Stromal cell of bone marrow (primary cell): ENCODE measurements around the gene PCP2.

Experiments
- DNase-seq: peaks from one replicate; pipeline ENCODE4 v3.0.0-alpha.2; 2012; ENCODE audit warnings: low read depth

Gene PCP2

DNA sequence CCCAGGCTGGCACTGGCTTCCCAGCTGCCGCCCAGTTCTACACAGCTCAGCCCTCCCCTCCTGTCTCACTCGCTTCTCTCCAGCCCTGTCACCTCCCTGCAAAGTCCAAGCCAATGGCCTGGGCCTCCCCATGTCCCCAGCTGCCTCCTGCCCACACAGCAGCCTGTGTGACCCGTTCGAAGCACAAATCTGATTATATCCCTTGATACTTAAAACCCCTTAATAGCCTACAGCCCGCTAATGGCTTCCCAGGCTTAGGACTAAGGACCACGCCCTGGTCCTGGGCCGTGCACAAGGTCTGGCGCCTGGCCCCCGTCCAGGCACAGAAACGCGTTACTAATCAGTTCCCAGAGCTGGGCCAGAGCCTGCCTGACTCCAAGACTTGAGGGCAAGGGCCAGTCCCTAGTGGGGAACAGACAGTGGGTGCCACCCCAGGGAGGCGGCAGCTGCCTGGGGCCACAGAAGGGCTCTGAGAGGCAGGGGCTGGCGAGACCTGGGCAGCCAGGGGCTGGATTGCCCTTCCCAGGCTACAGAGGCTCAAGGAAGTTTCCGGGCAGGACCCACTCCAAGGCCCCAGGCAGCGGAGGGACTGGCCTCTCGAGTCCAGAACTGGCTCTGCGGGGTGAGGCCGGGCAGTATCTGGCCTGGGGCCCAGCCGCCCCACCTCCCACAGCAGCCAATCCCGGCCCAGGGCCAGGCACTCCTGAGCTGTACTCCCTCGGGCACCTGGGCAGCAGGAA is 14.6 kb downstream of the PCP2 start:
- DNase-seq: no peak

DNA sequence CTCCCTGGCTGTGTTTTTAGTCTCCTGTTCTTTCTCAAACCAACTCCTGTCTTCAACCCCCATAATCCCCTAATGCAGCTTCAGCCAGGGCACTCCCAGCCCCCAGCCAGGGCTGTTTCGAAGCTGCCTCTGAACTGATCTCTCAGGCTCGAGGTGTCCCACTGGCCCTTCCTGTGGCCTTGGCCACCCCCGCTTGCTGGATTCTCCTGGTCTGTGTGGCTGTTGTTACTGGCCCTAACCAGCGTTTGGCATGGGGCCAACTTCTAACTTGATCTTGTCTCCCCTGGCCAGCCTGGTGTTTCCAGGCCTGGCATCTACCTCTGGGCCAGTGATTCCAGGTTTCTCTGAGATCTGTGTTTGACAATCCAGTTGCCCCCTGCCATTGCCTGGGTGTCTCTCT is 15.2 kb downstream of the PCP2 start:
- no peak for DNase-seq

DNA sequence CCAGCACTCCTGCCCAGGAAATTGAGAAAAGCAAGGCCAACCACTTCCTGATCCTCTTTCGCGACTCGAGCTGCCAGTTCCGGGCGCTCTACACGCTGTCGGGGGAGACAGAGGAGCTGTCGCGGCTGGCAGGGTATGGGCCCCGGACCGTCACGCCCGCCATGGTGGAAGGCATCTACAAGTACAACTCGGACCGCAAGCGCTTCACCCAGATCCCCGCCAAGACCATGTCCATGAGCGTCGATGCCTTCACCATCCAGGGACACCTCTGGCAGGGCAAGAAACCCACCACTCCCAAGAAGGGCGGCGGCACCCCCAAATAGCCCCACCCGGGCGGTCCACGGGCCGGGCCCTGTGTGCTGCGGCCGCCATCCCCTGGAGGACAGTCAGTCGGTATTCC is 15.8 kb downstream of the PCP2 start:
- no peak for DNase-seq

DNA sequence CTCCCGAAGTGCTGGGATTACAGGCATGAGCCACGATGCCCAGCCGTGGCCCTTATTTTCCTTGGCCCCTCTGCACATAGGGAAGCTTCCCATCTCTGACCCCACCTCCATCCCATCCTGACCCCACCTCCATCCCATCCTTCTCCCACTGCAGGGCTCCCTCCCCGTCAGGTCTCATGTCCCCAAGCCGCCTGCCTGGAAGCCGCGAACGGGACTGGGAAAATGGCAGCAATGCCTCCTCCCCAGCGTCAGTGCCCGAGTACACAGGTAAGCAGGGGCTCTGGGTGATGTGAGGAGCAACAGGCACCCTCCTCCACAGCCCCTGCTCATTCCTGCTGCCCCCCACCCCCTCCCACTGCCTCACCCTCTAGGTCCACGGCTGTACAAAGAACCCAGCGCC is 16.3 kb downstream of the PCP2 start:
- DNase-seq: no peak

DNA sequence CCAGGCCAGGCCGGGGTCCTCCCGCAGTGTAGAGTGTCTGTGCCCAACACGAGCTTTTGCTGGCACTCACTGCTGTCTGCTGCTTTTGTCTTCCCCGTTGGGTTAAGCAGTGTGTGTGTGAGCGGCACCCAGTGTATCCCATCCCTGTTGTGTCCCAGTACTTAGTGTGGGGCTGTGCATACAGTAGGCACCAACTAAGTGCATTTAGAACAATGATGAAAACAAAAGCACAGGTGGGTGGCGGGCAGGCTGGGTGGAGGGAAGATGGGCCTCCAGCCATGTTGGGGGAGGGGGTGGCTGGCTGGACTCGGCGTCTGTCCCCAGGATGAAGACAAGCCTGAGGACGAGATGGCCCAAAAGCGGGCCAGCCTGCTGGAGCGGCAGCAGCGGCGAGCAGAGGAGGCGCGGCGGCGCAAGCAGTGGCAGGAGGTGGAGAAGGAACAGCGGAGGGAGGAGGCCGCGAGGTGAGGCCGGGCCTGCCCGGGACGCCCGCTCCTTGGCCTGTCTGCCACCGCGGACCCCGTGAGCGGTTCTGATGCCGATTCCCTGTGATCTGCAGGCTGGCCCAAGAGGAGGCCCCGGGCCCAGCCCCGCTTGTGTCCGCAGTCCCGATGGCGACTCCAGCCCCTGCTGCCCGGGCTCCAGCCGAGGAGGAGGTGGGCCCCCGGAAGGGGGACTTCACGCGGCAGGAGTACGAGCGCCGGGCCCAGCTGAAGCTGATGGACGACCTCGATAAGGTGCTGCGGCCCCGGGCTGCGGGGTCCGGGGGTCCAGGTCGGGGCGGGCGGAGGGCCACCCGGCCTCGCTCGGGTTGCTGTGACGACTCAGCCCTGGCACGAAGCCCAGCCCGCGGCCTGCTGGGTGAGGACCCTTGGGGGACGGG is 18.4 kb downstream of the PCP2 start:
- DNase-seq: no peak

DNA sequence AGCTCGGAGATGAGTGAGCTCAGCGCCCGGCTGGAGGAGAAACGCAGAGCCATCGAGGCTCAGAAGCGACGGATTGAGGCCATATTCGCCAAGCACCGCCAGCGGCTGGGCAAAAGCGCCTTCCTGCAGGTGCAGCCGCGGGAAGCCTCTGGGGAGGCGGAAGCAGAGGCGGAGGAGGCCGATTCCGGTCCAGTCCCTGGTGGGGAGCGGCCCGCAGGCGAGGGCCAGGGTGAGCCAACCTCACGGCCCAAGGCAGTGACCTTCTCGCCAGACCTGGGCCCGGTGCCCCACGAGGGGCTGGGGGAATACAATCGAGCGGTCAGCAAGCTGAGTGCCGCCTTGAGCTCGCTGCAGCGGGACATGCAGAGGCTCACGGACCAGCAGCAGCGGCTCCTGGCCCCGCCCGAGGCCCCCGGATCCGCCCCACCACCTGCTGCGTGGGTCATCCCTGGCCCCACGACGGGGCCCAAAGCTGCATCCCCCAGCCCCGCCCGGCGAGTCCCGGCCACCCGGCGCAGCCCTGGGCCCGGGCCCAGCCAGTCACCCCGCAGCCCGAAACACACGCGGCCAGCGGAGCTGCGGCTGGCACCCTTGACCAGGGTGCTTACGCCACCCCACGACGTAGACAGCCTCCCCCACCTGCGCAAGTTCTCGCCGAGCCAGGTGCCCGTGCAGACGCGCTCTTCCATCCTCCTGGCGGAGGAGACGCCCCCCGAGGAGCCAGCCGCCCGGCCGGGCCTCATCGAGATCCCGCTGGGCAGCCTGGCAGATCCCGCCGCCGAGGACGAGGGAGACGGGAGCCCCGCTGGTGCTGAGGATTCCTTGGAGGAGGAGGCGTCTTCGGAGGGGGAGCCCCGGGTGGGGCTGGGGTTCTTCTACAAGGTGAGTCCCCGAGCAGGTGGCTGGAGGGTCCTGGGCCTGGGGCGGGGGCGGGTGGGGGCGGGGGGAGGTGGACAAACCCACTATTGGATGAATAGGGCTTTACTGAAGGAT is 20.9 kb downstream of the PCP2 start:
- DNase-seq: no peak

DNA sequence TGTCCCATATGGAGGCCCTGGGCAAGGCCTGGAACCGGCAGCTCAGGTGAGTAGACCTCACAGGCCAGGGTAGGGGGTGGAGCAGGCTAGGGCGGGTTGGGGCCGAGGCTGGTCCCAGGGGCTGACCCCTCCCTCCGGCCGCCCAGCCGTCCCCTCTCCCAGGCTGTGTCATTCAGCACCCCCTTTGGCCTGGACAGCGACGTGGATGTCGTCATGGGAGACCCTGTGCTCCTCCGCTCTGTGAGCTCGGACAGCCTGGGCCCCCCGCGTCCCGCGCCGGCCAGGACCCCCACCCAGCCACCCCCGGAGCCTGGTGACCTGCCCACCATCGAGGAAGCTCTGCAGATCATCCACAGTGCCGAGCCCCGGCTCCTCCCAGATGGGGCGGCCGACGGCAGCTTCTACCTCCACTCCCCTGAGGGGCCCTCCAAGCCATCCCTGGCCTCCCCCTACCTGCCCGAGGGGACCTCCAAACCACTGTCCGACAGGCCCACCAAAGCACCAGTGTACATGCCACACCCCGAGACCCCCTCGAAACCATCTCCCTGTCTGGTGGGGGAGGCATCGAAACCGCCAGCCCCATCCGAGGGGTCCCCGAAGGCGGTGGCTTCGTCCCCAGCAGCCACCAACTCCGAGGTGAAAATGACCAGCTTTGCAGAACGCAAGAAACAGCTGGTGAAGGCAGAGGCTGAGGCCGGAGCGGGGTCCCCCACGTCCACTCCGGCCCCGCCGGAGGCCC is 21.8 kb downstream of the PCP2 start:
- no peak for DNase-seq

DNA sequence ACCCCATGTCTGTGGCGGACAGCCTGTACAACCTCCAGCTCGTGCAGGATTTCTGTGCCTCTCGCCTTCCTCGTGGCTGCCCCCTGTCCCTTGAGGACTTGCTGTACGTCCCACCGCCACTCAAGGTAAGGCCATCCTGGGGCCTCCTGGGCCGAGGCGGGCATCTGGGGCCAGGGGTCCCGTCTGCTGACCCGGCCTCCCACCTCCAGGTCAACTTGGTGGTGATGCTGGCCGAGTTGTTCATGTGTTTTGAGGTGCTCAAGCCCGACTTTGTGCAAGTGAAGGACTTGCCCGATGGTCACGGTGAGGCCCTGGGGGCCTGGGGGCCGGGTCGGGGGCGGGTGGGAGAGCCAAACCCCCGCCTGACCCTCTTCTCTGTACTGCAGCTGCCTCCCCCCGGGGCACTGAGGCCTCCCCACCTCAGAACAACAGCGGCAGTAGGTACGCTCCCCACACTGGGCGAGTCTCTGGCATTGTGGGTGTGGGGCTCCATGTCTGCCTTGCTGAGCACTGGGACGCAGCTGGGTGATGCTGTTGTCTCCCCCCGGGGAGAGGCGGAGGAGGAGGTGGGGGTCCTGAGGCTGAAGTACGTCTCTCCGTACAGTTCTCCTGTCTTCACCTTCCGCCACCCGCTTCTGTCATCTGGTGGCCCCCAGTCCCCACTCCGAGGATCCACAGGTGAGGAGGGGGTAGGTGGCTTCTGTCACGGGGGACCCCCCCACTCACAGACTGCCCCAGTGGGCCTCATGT is 22.9 kb downstream of the PCP2 start:
- DNase-seq: no peak

DNA sequence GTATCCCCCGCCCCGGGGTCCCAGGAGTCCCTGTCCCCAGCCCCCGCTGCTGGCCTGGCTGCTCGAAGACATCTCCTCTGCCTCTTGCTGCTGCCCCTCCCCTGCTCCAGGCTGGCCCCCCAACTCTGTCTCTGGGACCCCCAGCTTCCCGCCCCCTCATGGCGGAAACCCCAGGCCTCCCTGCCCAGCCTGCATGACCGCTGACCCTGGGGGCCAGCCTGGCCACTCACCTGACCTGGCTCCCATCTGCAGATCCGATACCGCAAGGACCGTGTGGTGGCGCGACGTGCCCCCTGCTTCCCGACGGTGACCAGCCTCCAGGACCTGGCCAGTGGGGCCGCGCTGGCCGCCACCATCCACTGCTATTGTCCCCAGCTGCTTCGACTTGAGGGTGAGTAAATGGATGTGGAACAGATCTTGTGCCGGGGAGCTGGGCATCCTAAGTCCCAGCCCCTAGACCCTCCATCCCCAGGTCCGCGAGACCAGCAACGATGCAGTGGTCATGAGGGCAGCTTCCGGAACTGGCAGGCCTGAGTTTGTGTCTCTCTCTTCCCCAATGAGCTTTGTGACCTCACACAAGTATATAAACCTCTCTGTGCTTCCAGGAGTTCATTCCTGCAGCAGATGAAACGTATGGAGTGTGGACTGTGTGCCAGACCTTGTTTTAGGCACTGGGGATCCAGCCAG is 25.5 kb downstream of the PCP2 start:
- no peak for DNase-seq

DNA sequence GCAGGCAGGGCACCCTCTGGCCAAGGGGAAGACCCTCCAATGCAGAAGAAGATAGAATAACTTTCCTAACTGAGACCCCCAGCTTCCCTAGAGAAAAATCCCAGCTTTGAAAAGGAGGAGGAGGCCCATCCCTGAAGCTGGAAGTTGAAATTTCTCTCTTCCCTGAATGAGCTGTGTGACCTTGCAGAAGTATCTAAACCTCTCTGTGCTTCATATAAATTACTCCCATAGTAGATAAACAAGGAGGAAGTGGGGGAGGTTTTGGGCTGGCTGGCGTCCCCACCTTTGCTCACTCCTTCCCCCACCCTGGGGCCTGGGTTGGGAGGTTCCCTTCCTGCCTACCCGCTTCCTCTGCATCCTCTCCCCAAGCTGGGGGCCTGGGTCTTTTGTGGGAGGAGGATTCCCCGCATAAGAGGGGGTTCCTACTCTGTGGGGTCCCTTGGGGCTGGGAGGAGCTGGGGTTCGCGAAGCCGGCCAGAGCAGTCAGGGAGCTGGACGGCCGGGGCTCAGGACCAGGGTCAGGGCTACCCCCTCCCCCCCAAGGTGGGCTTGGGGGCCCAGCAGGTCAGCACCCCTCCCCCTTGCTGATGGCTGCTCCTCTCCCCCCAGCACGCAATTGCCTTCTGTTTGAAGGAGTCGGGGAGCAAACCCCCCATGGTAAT is 26.2 kb downstream of the PCP2 start:
- DNase-seq: no peak

DNA sequence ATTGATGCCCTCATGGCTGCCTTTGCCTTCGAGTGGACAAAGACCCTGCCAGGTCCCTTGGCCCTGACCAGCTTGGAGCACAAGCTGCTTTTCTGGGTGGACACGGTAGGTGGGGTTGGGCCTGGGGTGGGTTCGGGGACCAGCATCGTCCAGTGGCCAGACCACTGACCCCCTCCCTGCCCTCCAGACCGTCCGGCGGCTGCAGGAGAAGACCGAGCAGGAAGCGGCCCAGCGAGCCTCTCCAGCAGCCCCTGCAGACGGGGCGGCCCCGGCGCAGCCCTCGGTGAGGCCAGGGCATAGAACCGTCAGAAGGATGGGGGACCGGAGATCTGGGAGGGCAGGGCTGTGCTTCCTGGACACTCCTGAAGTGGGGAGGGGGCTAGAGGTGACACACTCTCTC is 27.2 kb downstream of the PCP2 start:
- DNase-seq: no peak

DNA sequence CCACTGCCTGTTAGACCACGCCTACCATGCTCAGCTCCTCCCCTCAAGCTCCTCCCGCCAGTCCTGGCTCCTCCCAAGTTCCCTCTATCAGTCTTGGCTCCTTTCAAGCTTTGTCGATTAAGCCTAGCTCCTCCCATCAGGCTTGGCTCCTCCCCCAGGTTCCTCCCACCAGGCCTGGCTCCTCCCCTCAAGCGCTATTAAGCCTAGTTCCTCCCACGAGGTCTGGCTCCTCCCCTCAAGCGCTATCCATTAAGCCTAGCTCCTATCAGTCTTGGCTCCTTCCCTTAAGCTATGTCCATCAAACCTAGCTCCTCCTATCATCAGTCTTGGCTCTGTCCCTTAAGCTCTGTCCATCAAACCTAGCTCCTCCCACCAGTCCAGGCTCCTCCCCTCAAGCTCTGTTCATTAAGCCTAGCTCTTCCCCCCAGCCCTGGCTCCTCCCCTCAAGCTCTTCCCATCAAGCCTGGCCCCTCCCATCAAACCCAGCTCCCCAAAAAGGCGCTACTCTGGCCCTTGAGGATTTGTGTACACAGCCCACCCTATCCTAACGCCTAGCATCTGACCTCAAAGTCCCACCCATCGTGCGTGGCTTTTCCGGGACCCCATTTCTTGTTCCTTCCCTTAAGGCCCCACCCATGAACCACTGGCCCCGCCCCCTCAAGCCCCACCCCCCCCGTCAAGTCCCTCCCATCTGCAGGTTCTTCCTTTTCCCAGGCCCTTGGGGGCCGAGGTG is 27.9 kb downstream of the PCP2 start:
- no peak for DNase-seq

DNA sequence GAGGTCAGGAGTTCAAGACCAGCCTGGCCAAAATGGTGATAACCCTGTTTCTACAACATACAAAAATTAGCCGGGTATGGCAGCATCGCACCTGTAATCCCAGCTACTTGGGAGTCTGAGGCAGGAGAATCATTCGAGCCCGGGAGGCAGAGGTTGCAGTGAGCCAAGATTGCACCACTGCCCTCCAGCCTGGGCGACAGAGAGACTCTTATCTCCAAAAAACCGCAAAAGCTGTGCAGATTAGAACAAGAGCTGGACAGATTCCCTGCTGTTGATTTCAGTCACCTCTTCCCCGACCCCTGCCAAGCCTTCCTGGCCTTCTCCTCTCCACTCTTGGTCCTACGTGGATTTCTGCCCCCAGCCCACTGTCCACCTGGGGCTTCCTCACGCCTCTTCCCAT is 29.6 kb downstream of the PCP2 start:
- DNase-seq: no peak

DNA sequence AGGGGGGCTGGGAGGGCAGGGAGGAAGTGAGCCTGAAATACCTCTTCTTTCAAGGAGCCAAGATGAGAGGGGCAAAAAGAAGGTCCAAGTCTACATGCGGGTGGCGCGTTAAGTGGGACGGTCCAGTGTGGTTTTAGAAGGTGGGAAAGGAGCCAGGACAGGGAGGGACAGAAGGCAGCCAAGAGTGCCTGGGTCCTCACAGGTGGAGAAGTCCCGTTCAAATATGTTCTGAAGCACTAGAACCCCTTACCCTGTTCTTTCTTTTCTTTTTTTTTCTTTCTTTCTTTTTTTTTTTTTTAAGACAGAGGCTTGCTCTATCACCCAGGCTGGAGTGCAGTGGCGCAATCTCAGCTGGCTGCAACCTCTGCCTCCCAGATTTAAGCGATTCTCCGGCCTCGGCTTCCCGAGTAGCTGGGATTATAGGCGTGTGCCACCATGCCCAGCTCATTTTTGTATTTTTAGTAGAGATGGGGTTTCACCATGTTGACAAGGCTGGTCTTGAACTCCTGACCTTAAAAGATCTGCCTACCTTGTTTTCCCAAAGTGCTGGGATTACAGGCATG is 30.5 kb downstream of the PCP2 start:
- DNase-seq: no peak

DNA sequence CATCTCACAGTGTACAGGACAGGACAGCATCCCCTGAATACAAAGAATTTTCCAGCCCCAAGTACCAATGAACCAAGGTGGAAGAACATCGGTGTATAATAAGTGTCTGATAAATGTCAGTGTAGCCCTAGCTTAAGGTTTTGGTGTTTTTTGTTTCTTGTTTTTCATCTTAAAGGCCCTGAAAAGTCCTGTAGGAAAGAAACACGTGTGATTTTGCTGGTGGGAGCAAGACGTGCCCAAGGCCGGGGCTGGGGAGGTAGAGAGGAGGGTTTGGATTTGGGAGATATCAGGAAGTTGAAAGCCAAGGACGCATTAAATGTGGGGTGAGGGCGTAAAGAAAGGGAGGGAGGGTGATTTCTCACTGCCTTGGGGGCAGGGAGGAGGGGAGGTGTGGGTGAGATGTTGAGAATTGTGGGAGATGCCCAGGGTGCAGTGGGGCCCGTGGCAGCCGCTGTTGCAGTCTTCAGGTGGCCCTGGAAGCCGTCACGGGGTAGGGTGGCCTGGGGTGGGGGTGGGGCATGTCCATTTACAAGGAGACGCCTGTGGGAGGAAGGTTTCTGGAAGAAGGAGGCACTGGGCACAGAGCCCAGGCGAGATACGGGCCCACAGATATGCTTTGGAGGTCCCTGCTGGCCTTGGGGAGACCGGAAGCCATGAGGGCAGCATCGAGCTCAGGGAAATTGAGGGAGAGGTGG is 31.1 kb downstream of the PCP2 start:
- DNase-seq: no peak

DNA sequence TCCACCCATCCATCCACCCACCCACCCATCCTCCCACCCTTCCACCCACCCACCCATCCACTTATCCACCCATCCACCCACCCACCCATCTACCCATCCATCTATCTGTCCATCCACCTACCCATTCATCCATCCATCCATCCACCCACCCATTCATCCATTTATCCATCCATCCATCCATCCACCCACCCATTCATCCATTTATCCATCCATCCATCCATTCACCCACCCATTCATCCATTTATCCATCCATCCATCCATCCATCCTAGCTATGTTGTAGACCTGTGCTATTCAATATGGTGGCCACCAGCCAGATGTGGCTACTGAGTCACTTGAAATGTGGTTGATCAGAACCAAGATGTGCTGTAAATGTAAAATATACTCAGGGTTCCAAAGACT is 32.8 kb downstream of the PCP2 start:
- no peak for DNase-seq

DNA sequence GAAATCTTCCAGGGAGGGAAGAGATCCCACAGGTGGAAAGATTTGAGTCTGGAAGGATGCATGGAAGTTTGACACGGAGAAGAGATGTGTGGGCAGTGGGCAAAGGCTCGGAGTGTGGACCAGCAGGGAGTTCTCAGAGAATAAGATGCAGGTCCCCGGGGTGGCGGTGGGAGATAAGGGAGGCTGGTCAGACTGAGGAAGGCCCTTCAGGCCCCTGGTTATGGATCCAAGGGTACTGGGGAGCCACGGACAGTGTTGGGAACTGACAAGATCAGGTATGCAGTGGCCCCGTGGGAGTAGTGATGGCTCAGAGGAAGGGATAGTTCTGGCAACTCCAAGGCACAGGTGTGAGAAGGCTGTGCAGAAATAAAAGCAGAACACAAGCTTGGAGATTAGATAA is 35.3 kb downstream of the PCP2 start:
- no peak for DNase-seq

DNA sequence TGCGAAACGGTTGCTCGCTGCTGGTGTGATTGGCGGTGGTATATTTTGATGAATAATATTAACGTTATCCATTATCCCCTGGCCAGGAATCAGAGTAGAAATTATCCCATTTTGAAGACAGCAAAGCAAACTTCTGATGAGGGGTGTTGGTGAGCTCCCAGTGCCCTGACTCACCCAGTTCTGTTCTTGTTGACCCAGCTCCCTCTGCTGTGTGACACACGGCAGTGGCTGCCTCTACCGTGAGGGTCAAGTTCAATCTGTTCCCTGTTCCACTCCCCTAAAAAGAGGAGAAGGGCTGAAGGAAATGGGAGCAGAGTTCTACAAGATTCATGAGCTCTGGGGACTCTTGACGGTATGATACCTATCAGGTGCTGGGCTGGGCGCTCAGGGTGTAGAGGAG is 35.8 kb downstream of the PCP2 start:
- no peak for DNase-seq
